GM18907 (cell line): ENCODE results near the gene KLK14.
A peak's percentile ranks its signal among the peaks of the same experiment; 100 is the strongest.

Experiments used
- ATAC-seq: cut with Tn5 transposase; IDR thresholded peaks from one replicate; pipeline ENCODE4 v1.9.1; 2021; ENCODE audit warnings: mild to moderate bottlenecking, moderate library complexity; ENCODE audit not compliant: unreplicated experiment

Gene KLK14

DNA sequence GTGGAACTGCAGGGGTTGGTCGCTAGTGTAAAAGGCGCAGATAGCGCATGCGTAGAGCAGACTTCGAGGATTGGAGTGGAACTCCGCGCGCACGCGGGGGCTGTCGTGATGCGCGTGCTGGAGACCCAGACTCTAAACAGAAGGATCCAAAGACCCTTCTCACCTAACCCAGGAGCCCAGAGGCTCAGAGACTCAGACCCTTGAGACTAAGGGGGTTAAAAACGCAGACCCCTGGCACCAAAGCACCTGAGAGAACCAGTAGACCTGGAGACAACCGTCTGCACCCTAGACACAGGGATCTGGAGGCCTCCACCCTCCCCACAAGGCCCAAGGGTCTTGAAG, 26.1 kb upstream of the KLK14 start:
- ATAC-seq, result peak; percentile 33

DNA sequence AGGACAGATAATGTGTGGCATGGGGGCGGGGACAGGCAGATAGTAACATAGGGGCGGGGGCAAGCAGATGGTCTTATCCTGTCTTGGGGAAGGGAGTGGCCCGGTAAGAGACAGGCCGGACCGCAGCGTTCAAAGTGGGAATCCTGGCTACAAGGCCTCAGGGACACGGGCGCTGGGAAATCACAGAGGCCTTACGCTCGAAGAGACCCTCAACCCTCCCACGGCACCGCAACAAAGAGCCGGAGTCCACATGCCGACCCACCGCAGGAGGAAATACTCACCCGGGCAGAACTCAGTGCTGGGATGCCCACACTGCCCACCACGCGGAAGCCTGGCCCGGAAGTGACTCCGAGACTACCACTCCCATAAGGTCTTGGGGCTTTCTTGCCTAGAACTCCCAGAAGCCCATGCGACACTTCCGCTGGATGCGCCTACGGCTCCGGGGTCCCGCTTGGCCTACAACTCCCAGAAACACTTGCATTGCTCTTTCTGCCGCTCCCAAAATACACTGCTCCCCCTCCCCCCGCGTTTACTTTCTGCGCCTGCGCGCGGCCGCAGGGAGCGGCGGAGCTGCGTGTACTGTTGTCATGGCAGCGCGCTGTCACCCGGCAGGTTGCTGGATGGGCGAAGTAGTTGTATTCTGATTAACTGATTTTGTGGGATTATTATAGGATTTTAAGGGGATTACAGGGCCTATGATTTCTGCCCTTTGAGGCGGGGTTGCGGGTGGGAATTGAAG, 25.5 kb upstream of the KLK14 start, which contains the start of gene CTU1:
CTU1 (minus strand) TSS at position 344 of the 739 bp plus-strand sequence. CDS start 3,840 bp downstream, outside the sequence.
- peak; percentile 92 for ATAC-seq

DNA sequence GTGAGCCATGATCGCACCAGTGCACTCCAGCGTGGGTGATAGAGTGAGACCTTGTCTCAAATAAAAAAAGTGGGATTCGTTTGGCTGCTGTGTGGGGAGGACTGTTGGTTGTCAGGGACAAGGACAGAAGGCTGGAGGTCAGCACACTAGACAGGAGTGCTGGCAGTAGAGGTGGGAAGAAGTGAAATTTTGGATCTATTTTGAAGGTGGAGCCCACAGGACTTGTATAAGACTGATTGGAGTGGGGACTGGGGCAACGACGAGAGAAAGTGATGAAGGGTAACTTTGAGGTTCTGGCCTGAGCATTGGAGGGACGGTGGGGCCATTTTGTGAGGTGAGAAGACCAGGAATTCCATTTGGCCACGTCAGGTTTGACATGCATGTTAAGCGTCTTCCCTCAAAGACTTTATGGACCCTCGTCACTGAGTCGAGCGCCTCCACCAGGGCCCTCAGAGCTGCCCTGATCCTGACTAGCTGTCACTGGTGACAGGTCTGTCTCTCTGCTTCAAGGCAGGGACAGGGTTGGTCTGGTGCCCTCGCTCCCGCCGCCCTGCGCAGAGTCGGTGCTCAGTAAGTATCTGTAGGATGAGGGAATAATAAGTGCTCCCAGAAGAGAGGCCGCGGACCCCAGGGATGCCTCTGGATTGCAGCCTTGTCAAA, 24.8 kb upstream of the KLK14 start:
- ATAC-seq, result peak; percentile 2

DNA sequence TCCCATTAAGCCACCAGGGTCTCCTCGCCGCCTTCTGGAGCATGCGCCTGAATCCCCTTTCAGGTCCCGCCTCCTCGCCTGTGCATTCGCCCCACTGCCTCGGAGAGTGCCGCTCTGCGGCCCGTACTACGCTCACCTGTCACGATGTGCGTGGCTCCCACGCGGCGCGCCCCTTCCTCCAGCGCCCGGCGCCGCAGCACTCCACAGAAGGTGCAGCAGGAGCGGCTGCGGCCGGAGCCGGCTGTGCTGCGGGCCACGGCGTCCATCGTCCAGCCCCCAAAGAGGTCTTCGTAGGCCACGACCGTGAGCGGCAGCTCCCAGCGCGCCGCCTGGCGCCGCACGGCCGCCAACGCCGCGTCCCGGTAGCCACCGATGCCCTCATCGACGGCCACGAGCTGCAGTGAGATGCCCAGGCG, 21.2 kb upstream of the KLK14 start:
- ATAC-seq, result no peak

DNA sequence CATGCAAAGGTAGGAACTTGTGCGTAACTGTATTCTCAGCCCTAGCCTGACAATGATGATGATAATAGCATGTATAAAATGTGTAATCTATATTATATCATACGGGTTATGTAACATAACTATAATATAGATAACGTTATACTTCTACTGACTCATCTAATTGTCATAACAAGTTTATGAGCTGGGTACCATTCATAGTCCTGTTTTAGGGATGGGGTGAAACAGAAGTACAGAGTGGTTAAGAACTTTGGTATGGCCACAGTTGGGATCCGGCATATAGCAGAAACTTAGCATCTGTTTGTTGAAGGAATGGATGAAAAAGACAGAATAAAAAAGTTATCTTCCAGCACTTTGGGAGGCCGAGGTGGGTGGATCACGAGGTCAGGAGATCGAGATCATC, 20.3 kb upstream of the KLK14 start:
- ATAC-seq, result no peak

DNA sequence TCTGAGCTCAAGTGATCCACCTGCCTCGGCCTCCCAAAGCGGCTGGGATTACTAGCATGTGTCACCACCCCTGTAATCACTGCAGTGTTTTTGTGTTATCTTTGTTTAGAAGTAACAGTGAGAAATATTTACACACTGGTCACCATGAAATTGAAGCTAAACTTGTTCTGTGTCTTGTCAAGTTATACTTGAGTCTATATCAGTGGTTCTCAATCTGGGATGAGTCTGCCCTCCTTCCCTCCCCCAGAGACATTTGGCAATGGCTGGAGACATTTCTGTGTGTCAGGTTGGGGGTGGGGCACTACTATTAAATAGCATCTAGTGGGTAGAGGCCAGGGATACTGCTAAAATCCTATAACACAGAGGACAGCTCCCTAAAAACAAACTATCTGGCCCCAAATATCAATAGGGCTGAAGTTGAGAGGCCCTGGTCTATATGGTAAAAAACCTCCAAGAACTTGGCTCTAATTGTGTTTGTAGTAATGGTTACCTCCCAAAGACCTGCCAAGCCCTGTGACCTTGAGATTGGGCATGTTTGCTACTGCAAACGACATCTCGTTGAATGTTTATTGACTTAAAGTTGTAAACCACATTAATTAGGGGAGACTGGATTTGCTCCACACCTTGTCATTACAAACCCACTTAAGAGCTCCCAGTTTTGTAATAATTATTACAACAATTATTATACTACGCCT, 18.6 kb upstream of the KLK14 start:
- no peak for ATAC-seq

DNA sequence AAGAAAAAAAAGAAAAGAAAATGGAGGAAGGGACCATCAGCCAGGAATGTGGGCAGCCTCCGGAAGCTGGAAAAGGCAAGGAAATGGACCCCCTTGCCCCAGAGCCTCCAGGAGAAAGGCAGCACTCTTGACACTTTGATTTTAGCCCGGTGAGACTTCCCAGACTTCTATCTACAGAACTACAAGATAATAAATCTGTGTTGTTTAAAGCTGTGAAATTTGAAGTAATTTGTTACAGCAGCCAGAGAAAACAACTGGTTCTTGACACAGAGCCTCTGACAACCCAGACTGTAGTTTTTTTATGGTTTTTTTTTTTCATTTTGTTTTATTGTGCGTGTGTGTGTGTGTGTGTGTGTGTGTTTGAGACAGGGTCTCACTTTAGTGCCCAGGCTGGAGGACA, 17.9 kb upstream of the KLK14 start:
- no peak for ATAC-seq

DNA sequence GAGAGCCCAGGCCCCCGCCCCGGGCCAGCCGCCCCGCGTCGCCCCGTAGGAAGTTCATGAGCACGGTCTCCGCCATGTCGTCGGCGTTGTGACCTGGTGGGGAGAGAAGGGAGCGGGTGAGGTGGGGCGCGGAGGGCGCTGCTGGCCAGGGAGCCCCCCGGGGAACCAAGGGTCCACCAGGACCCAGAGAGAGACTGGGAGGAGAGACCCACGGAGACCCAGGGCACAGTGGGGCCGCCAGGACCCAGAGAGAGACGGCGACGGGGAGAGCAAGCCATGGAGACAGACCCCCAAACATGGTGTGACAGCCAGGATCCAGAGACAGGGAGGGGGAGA, 16.3 kb upstream of the KLK14 start:
- ATAC-seq, result no peak

DNA sequence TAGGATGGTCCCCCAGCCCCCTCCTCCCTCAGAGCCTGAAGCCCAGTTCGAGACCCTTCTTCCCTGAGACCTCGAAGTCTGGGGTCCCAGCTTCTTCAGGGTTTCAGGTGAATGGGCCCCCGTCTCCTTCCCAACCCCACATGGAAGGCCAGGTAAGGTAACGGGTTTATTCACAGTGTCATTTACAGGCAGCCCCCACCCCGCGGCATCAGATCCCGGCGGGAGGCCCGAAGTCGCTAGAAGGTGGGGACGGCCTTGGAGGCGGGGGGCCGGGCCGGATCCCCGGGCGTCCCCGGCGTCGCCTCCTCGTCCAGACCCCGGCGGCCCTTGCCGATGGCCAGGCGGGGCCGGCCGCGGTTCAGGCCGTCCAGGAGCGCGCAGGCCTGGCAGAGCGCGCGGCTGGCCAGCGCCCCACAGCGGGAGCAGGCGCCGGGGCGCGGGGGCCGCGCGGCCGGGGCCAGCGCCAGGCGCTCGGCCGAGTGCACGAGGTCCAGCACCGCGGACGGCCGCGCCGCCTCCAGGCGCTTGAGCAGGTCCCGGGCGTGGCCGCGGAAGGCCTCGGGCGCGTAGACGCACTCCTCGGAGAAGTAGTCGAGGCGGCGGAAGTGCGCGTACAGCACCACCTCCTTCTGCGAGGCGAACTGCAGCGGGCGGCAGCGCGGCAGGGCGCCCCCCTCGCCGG, 15.8 kb upstream of the KLK14 start:
- no peak for ATAC-seq

DNA sequence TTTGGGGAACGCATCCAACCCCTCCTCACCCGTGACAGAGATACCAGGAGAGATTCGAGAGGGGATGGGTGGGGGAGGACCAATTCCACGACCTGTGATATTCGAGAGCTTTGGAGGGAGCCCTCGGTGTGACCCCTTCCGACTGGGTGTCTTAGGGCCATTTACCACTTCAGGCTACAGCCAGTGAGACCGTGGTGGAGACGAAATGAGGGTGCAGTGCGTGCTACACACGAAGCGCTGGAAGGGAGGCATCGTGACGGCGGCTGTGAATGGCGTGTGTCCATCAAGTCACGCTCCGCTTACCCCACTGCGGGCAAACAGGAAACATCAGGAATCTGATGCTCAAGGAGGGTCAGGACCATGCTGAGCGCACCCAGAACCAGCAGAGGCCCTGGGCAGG, 15.1 kb upstream of the KLK14 start:
- no peak for ATAC-seq

DNA sequence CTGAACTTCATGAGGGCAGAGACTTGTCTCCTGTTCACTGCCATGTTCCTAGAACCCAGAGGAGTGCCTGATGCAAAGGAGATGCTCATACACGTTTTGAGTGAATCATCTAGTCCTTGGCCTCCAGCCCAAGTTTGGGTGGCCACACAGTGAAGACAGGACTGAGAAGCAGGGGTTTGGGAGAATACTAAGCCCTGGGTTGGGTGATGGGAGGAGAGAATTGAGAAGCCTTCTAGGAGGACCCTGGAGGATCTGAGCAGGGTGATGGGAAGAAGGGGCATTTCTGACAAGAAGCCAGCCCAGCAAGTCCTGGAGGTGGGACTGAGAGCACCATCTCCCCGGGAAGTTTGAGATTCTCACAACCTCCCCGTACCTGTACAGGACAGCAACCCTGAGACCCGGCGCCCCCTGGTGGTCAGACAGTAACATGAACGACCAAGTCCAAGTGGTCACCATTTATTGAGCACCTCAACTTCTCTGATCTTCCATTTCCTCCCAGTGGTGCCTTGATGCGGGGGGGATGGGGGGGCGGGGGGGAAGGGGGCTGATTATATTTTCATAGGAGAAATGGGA, 14.6 kb upstream of the KLK14 start:
- ATAC-seq, result no peak

DNA sequence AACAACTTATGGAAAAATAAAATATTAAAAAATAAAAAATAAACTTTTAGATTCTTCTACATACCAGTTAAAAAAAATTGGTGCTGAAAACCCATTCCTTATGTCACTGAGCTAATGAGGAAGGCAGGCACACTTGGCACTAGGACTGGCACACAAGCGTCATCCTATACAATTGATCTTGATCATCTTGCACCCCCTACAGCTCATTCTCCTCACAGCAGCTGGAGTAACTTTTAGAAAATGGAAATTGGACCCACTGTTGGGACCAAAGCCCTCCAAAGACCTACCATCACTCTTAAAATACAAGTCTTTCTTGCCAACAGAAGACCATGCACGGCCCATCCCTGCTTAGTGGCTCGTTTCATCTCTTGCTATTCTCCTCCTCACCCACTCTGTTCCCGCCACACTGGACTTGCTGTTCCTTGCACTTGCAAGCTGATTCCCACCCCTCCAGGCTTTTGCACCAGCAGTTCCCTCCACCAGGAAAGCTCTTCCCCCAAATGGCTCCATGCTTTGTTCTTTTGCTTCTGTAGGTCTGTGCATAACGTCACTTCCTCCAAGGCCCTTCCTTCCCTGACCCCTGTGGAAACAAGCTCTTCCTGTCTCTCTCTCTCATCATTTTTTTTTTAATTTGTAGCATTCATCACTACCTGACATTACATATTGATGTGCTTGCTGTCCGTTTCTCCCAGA, 13.9 kb upstream of the KLK14 start:
- no peak for ATAC-seq

DNA sequence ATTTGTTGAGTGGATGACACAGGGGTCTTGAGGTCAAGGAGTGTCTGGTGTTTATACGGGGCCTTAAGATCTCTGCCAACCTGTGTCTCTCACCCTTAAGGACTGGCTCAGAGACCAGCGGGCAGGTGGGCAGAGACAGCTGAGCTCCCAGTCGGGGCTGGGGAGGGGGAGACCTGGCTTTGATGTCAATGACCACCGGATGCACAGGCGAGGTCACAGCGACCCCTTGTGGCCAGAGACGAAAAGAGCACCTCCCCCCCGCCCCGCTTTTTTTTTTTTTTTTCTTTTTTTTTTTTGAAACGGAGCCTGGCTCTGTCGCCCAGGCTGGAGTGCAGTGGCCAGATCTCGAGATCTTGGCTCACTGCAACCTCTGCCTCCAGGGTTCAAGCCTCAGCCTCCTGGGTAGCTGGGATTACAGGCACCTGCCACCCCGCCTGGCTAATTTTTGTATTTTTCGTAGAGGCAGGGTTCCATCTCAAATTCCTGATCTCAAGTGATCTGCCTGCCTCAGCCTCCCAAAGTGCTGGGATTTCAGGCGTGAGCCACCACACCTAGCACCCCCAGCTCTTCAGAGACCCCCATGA, 12.1 kb upstream of the KLK14 start:
- ATAC-seq, result no peak

DNA sequence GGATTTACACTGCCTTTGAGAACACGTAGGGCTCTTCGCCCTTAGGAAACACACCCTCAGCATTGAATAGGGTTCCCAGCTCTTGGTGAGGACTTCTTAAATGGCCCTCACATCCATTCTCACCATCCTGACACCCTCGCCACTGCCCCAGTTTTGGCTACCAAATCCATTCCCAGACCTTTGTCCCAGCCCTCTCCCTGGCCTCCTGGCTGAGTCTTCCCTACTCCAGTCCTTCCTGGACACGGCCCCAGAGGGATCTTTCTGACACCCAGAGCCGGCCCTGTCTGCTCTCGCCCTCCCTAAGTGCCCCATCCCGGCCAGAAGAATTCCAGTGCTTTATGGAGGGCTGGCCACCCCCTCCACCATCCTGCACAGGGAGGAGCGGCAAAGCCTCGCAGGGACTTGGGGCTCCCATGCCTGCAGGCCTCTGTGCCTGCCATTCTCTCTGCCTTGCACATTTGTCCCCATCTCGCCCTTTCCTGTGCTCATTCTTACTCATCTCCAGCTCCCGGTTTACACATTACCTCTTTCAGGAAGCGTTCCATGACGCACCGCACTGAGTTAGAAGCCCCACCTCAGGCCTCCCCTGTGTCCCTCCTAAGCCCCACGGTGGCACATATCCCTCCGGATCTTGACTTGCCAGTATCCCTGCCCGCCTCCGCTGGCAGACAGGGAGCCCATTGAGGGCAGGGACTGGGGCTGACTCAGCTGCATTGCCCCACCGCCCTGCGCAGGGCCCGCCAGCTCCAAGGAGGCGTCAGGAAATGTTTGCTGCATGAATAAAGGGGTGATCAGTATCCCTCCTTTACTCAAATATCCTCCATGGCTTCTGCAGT, 11.0 kb upstream of the KLK14 start:
- no peak for ATAC-seq

DNA sequence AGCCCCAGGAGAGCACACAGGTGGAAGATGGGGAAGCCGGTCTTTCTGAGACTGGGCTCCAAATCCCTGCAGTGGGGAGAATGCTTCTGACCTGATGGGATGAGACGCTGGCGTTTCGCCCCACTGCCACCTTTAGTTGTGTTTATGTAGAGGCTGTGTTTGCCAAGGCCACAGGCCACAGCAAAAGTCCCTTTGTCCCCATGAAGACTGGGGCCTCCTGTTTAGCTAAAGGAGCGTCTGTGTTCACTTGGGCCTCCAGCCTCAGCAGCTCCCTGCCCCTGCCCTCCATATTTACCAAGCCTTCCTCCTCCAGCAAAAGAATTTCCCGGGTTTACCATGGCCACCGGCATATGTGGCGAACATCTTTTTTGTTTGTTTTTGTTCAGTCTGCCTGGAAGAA, 10.4 kb upstream of the KLK14 start:
- no peak for ATAC-seq

DNA sequence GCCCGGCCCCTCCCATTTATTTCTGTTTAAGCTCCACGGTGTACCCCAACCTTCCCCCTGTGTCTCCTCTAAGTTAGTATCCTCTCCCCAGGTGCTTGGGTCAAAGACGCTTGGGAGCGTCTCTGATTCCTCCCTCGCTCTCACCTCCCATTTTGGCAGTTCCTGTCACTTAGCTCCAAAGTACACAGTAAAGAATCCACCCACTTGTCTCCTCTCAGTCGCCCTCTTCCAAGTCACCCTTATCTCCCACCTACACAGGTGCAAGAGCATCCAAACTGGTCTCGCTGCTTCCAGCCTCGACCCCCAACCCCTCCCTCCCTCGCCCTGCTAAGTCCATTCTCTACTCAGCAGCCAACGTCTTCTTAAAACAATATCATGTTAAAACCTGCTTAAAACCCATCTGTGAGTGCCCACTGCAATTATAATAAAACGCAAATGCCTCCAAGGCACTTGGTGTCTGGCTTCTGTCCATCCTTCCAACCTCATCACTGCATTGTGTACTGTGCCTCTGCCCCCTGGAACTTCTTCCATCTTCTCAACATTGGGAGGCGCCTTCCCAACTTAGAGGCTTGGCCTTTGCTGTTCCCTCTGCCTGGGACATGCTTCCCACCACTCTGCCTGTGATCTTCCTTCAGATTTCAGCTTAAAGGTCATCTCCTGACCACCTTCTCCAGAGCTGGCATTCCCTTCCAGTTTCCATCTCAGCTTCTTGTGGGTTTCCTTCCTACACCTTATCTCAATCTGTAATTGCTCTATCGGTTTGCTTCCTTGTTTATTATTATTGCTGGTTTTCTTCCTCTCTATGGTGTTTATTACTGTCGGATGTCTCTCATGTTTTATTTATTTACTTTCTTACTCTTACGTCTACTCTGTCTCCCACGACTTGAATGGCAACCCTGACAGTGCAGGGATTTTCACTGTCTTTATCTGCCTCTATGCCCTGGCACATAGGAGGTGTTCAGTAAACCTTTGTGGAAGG, 9.5 kb upstream of the KLK14 start:
- no peak for ATAC-seq

DNA sequence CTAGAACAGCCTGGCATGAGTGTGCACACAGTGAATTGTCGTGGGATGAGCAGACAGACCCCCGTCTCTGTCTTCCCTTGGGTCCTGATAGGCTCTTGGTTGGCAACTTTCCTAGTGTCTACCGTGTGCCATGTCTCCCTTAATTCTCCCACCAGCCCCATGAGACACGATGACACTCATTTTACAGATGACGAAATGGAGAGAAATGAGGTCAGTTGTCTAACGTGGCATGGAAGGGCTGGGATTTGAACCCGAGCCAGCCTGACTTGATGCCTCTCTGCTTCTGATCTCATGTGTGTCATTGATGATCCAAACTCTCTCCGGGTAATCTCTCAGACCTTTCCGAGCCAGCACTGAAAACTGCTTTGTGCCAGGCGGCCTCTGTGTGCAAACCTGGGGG, 8.4 kb upstream of the KLK14 start:
- no peak for ATAC-seq

DNA sequence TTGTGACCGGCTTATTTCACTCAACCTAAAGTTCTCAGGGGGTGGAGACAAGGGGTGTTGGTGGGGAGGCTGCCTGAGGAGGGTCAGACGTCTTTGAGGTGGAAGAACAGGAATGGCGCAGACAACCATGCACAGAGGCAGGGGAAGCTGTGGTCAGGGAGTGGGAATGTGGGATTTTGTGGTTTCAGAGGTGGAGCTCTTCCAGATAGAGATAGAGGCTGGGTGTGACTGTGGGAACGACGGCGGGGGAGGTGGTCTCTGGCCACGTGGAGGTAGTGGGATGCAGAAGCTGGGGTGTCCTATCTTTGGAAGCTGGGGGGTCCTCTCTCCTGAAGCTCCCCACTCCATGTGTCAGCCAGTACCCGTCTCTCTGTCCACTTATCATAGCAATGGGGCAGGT, 7.8 kb upstream of the KLK14 start:
- ATAC-seq, result no peak
